Activated B cell treated with CpG ODN at 0.5 μM for 24 hours (primary cell): Measurements from ENCODE around the gene EYS. TPM values are rescaled to one million over a fixed set of nuclear protein-coding genes. Genes with fewer than 3 reads are reported as not detected.

ENCODE experiments used
- ATAC-seq: fragments of 200-7000 bp; cut with Tn5 transposase; one replicate; pipeline ENCODE4 v1.10.0; 2021; ENCODE audit warnings: low read depth, mild to moderate bottlenecking, moderate library complexity
- CTCF ChIA-PET: fragments of 350-600 bp; sonication (Branson Sonifier 250); formaldehyde crosslinking; loops from one replicate; lab custom pipeline; 2021; ENCODE audit warnings: antibody characterized with exemption; lab: Charles Lee
- POLR2A ChIA-PET: fragments of 350-600 bp; sonication (Branson Sonifier 250); formaldehyde crosslinking; loops from one replicate; lab custom pipeline; 2021; ENCODE audit warnings: antibody characterized with exemption; lab: Charles Lee
- DNase-seq: peaks from one replicate; pipeline ENCODE4 v3.0.0; 2022
- H3K27ac Mint-ChIP-seq: one replicate; pipeline ENCODE4 v1.8.0; 2020; ENCODE audit warnings: mixed read lengths
- H3K27me3 Mint-ChIP-seq: one replicate; pipeline ENCODE4 v1.8.0; 2021; ENCODE audit warnings: mixed read lengths
- H3K36me3 Mint-ChIP-seq: one replicate; pipeline ENCODE4 v1.8.0; 2021; ENCODE audit warnings: low read depth, mixed read lengths
- H3K4me1 Mint-ChIP-seq: one replicate; pipeline ENCODE4 v1.8.0; 2021; ENCODE audit warnings: mixed read lengths
- H3K4me3 Mint-ChIP-seq: one replicate; pipeline ENCODE4 v1.8.0; 2020; ENCODE audit warnings: mild to moderate bottlenecking, mixed read lengths
- H3K9me3 Mint-ChIP-seq: one replicate; pipeline ENCODE4 v1.8.0; 2020; ENCODE audit warnings: mixed read lengths
- intact Hi-C: fragments of 100-400 bp; cut with micrococcal nuclease; formaldehyde crosslinking; loops from one replicate; pipeline ENCODE4 v1.15.1; 2024
- total RNA-seq: library from RNA; stranded (reverse); gene quantifications from 2 replicates; pipeline ENCODE4 v1.2.3, GENCODE V29; 2022
- TF ChIP-seq, protein P1 (sequence below): fragments of 200-600 bp; IDR thresholded peaks from one replicate; pipeline ENCODE4 v1.8.0; 2022; ENCODE audit warnings: antibody characterized with exemption, mild to moderate bottlenecking

Gene EYS
- total RNA-seq, 1 donor from 2014 or later = not detected

DNA sequence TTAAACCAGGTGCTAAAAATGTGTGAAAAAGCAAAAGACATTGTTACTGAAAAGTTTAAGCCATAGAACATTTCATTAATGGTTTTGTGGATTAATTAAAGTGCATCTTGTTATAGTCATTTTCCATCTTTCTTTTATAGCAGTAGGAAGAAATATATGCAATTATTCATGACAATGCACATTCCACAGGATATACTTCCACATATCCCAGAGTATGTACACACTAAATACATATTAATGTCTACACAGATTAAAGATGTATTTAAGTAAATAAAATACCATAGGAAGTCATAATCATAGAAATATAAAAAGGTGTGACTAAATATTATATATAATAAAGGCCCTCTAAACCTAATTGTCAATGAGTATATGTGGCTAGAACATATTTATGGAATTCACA is 1492.7 kb downstream of the EYS start:
- Mint-ChIP-seq H3K27me3 (no peaks in the 10 kb centered on the region), H3K4me3 (no peak overlapping the region), H3K36me3 (no peaks in the 10 kb centered on the region), H3K9me3 (peaks cover 4% of the 10 kb centered on the region), H3K4me1 (no peaks in the 10 kb centered on the region), H3K27ac (no peak overlapping the region)
- TF ChIP-seq, protein P1, sequence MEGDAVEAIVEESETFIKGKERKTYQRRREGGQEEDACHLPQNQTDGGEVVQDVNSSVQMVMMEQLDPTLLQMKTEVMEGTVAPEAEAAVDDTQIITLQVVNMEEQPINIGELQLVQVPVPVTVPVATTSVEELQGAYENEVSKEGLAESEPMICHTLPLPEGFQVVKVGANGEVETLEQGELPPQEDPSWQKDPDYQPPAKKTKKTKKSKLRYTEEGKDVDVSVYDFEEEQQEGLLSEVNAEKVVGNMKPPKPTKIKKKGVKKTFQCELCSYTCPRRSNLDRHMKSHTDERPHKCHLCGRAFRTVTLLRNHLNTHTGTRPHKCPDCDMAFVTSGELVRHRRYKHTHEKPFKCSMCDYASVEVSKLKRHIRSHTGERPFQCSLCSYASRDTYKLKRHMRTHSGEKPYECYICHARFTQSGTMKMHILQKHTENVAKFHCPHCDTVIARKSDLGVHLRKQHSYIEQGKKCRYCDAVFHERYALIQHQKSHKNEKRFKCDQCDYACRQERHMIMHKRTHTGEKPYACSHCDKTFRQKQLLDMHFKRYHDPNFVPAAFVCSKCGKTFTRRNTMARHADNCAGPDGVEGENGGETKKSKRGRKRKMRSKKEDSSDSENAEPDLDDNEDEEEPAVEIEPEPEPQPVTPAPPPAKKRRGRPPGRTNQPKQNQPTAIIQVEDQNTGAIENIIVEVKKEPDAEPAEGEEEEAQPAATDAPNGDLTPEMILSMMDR = no peak
- ATAC-seq (no peak), DNase-seq (no peak)
- intact Hi-C loops = no loop called here
- POLR2A ChIA-PET = no interaction called here
- CTCF ChIA-PET = no interaction called here

DNA sequence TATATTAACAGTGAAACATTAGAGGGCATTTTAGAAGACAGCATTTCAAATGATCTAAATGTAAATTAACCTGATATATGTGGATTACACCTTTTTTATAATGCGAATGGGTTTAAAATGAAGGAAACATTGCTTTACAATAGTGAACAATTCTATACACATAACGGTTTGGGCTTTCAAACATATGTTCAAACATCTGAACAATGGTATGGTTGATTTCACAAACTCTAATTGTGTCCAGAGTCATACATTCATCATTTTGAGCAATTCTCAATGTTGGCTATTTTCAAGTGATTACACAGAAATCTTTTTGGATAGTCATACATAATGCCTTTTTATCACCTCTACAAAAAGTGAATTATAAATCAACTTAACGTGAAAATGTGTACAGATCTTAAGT is 1493.3 kb downstream of the EYS start:
- CTCF ChIA-PET = no interaction called here
- ATAC-seq (no peak), DNase-seq (no peak)
- POLR2A ChIA-PET = no interaction called here
- Mint-ChIP-seq H3K27ac (no peak overlapping the region), H3K27me3 (no peaks in the 10 kb centered on the region), H3K9me3 (no peaks in the 10 kb centered on the region), H3K4me3 (no peak overlapping the region), H3K4me1 (no peaks in the 10 kb centered on the region), H3K36me3 (no peaks in the 10 kb centered on the region)
- TF ChIP-seq, protein P1 = no peak
- intact Hi-C loops = no loop called here

GRCh38 chr6:64197246-64197645 is 1509.8 kb downstream of the EYS start:
- intact Hi-C loops = no loop called here
- H3K27ac Mint-ChIP-seq = no peak overlapping the region
- H3K9me3 Mint-ChIP-seq = peaks cover 2% of the 10 kb centered on the region
- POLR2A ChIA-PET = no interaction called here
- DNase-seq = no peak
- no peak for ATAC-seq
- H3K36me3 Mint-ChIP-seq = no peaks in the 10 kb centered on the region
- TF ChIP-seq, protein P1 = no peak
- no peaks in the 10 kb centered on the region for H3K27me3 Mint-ChIP-seq
- CTCF ChIA-PET = no interaction called here
- H3K4me1 Mint-ChIP-seq = no peaks in the 10 kb centered on the region
- no peak overlapping the region for H3K4me3 Mint-ChIP-seq

DNA sequence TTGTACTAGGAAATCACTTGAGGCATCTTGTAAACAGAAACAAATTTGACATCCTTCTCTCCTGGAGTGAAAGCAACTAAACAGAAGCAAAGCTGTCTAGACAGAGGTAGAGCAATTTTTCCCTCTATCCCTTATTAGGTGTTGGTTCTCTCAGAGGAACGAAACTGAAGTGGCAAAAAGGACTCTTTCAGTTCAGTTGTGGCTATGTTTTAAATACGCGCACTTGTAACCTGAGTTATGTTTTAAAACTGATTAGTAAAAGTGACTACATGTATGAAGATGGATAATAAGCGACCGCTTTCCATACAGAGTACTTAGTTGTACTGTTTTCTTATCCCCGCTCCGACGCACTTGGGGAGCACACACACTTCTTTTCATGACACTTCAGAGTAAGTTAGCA is 1520.4 kb downstream of the EYS start:
- Mint-ChIP-seq H3K4me1 (no peaks in the 10 kb centered on the region), H3K4me3 (no peak overlapping the region), H3K27me3 (no peaks in the 10 kb centered on the region), H3K9me3 (peaks cover 3% of the 10 kb centered on the region), H3K36me3 (no peaks in the 10 kb centered on the region), H3K27ac (no peak overlapping the region)
- no peak for DNase-seq
- intact Hi-C loops = no loop called here
- ChIA-PET POLR2A (no interaction called here), CTCF (no interaction called here)
- TF ChIP-seq, protein P1 = no peak
- ATAC-seq = no peak

DNA sequence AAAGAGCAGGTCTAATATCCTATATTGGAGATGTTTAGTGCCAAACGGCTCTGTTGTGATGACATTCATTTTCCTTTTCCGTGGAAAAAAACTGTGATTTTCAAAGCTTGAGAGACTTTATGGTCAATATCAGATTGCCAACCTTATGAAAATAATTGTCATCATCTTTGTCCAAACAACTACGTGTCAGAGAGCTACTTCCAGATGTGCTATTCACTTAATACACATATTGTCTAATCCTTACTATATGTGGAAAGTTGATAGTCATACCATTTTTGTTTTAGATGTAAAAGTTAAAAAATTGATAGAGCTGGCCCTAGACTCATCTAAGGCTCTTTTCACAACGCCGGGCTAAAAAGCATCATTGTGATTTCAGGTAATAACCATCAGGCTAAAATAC is 1521.4 kb downstream of the EYS start:
- H3K27ac Mint-ChIP-seq = no peak overlapping the region
- TF ChIP-seq, protein P1 = no peak
- intact Hi-C loops = no loop called here

More for the DNA sequence above, 1521.4 kb downstream of the EYS start:
- no peaks in the 10 kb centered on the region for H3K4me1 Mint-ChIP-seq
- peaks cover 3% of the 10 kb centered on the region for H3K9me3 Mint-ChIP-seq
- ChIA-PET POLR2A (no interaction called here), CTCF (no interaction called here)
- ATAC-seq (no peak), DNase-seq (no peak)
- H3K4me3 Mint-ChIP-seq = no peak overlapping the region
- H3K36me3 Mint-ChIP-seq = no peaks in the 10 kb centered on the region
- H3K27me3 Mint-ChIP-seq = no peaks in the 10 kb centered on the region
